GM19467 (cell line): ENCODE data around the gene LILRA6.
"Not testable (repeated sequence)": the region's sequence is repeated elsewhere in the genome, so short reads cannot be mapped to it uniquely, and the experiment has no call there.

Source experiments
- ATAC-seq: cut with Tn5 transposase; IDR thresholded peaks from one replicate; pipeline ENCODE4 v1.9.1; 2021; ENCODE audit warnings: mild to moderate bottlenecking, moderate library complexity; ENCODE audit not compliant: unreplicated experiment

LILRA6 gene

DNA sequence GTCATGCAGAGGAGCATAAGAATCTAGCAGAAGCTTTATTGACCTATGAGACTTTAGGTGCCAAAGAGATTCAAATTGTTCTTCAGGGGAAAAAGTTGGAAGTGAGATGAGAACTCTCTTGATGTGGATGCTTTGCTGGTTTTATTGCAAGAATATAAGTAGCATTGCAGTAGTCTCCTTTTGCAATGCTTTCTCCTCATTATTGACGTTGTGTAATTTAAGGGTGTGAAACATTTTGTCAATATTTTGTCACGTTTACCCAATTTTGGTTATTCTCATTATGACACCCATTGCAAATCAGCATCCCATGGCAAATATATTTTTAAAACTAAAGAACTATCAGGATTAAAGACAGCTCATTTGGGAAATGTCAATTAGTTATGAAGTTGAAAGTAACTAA lies 26.3 kb upstream of the LILRA6 start:
- no peak for ATAC-seq

DNA sequence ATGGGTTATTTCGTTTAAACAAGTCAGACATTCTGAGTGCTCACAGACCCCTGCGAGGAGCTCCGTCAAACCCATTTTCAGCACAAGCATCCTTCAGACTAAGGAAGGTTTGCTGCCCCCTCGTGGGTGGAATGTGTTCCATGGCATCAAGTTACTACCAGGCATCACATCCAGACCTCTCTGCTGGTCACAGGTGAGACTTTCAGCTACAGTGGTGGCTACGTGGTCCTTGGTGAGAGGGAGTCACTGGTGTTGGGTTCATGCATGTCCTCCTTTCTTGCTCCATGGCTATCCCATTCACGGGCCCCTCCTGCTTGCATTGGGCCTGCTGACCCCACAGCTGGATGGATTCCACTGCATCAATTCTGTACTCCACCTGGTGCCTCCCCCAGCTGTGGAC lies 23.5 kb upstream of the LILRA6 start:
- no peak for ATAC-seq

DNA sequence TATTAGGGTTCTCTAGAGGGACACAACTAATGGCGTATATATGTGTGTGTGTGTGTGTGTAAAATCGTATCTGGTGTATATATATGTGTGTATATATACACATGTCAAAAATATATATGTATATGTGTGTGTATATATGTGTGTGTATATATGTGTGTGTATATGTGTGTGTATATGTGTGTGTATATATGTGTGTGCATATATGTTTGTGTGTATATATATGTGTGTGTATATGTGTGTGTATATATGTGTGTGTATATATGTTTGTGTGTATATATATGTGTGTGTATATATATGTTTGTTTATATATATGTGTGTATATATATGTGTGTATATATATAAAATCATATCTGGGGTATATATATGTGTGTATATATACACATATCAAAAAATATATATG lies 19.9 kb upstream of the LILRA6 start:
- ATAC-seq = no peak

DNA sequence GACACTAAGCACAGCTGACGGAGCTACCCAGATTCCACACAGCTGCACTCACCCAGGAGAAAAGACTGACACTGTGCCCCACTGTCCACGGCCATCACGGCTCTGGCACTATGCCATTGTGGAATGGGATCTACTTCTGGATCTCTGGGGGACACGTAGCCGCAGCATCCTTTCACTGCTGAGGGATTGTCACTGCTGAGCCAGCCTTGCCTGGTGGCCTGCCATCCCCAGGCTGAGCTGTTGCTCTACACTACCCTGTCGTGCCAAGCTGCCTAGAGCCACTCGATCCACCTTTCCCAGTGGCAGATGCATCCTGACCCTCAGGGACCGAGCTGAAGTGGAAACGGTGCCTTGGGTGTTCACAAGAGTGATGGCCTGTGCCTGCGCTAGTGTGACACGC lies 19.5 kb upstream of the LILRA6 start:
- ATAC-seq = no peak

DNA sequence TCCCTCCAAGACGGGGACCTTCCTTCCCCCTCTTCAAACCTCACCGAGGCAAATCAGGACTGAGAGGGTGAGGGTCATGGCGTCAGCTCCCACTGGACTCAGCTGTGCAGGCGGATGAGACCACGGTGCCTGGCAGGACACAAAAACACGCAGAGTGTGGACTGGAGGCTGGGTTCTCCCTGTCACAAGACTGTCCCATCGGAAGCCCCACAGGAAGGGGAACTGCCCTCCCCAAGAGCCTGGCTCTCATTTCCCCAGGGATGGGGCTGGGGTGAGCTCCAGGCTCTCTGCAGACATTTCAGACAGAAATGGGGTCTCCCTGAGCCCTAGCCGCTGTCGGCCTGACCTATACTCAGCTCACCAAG lies 14.5 kb upstream of the LILRA6 start, which contains the start of gene LILRB5:
Gene LILRB5 (minus strand): TSS at position 158 of the 365 bp plus-strand sequence. CDS start 80 bp downstream, at position 78.
- ATAC-seq = no peak

DNA sequence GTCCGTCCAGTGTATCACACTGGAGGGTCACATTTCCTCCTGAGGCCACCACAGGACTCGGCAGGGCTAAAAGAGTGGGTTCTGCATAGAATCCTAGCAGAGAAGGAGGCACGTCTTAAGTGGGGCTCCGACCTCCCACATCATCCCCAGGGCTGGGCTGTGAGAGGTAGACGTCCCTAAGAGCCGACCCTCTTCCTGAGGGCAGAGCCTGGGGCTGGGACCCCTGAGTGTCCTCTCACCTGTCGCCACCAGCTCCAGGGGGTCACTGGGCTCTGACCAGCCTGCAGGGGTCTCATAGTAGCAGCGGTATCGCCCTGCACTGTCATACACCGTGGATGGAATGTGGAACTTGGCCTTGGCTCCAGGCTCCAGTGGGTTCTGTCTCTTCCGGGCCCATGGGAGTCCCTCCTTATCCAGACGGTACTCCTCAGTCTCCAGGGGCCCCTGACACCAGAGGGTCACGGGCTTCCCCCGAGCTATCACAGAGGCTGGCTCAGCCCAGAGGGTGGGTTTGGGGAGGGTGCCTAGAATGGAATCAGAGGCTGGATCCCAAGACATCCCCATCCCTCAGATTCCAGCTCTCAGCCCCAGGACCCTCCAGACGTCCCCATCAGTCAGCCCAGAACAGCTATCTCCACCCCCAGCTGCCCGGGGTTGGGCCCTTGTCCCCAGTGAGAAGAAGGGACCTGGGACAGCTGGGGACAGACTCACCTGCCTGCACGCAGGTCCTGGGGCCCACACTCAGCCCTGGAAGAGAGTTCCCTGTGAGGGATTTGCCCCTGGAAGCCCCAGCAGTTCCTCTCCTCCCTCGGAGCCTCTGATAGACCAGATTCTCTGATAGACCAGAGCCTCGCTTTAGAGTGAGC lies 13.9 kb upstream of the LILRA6 start:
- no peak for ATAC-seq

DNA sequence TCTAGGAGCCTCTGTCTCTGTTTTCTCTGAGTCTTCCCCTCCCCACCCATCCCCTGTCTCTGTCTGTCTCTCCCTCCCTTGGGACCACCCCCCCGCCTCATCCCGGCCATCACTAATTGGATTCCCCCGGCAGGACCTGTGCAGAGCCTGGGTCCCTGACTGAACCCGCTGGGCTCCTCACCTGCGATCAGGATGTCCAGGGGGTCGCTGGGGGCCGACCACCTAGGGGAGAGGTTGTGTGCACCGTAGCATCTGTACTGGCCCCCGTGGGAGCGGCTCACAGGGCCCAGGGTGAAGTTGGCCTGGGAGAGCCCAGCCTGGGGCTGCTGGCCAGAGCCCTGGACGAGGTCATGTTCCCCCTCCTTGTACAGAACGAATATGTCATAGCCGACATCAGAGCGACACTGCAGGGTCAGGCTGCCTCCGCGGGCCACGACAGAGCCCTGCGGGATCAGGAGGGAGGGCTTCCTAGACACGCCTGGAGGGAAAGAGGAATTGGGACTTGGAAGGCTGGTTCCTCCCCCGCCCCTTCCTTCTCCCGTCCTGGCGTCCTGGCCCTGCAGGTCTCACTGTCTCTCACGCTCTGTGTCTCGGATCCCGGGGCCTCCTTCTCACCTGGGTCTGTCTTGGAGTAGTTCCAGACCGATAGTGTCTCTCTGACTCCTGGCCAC lies 12.7 kb upstream of the LILRA6 start:
- ATAC-seq = no peak

DNA sequence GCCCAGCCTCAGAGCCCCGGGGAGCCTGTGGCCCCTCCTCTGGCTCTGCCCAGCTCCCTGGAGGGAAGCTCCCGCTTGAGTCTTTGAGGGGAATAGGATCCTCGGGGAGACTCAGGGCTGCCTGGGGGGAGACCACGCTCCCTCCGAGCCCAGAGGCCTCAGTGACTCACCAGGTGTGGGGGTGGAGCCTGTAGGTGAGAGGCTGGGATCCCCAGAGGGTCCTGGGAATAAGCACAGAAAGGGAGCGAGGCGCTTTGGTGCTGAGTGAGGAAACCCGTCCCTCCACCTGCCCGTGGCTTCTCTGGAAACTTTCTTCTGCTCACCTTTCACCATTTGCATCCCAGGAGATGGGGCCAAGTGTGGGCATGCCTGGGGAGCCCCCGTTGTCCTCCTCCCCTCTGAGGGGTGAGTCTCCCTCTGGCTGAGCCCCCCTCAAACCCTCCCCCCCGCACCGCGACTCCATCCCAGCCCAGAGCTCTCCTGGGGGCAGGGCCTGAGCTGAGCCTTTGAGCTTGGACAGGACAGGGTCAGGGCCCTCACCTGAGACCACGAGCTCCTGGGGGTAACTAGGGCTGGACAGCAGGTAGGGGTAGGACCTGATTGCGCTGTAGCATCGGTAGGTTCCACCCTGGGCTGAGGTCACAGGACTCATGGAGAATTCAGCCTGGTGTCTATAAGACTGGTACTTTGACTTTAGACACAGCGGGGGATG lies 11.8 kb upstream of the LILRA6 start:
- no peak for ATAC-seq

DNA sequence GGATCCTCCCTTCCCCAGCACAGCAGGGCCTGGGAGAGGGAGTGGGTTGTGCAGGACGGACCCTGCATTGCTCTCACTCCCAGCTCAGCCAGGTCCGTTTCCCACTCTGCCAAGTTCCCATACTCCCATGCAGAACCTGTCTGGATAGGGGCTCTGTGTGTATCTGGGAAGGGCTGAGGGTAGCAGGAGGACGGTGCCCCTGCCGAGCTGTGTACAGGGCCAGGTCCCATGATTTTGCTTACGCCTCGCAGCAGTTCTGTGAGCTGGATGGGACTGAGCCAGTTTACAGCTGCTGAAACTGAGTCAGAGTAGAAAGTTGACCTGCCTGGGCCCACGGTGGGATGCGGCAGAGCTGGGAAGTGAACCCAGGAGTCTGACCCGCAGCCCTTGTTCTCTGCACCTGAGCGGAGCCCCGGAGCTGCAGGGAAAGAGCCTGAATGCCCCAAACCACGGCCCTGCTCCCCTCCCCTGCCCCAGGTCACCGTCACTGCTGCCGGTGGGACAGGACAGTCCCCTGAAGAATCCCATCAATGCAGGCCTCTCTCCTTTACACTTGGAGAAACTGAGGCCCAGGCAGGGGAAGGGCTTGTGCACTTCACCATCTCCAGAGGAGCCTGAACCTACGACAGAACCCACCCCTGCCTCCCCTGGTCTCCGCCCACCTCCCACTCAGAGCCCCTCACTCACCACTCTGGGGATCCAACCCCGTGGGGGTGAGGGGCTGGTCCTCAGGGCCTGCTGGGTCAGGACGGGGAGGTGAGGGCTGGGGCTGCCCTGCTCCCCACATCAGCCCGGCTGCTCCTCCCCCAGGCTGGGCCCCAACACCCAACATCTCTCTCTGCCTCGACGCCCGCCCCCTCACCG lies 11.0 kb upstream of the LILRA6 start:
- no peak for ATAC-seq

DNA sequence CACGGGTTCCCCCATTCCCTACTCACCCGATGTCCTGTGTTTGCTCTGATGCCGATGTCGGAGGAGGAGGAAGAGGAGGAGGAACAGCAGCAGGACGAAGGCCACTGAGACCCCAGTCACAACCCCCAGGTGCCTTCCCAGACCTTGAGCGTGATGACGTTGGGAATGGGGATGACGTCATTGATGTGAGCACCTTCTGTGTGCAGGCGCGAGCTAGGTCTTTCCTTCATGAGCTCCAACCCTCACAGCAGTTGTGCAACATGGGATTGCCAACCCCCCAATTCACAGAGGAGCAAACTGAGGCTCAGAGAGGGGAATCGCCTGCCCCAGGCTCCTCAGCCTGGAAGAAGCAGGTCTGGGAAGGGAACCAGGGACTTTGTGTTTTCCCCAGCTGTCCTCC lies 10.3 kb upstream of the LILRA6 start:
- ATAC-seq = no peak

DNA sequence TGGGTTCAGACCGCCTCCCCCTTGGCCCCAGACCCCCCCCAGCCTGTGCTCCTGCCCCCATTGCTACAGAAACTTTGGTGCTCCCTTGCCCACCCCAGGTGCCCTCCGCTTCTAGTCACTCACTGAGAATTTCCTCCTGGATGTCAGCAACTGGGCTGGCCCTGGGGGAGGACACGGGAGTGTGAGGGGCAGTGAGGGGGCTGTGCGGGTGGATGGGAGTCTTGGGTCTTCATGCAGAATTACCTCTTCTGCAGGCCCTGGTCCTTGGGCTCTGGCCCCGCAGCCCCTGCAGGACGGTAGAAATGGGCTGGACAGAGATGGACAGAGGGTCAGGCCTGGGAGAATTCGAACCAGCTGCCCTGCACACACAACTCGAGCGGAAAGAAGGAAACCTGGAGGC lies 9.7 kb upstream of the LILRA6 start:
- no peak for ATAC-seq

DNA sequence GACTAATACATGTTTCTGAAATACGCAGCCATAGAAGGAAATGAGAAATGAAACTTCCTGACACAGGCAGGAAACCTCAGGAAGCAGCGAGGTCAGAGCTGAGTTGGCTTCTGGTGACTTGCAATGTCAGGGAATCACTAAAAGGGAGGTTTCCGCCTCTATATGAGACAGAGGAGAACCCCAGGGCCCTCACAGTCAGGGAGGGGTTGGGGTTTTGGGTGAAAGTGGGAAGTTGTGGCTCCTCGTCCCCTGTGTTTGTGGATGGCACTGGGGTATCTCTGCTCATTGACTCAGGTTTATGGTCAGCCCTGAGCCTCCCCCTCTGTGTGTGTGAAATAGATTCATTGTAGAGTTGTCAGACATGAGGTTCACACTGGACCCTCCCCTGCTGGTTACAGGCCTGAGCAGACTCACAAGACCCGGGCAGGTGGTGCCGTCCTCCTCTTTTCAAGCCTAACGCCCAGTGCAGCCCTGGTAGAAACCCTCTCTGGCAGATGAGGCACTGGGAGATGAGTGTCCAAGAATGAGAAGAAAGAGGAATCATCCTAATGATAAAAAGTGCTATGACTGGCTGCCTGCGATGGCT lies 5.5 kb upstream of the LILRA6 start:
- ATAC-seq = no peak

DNA sequence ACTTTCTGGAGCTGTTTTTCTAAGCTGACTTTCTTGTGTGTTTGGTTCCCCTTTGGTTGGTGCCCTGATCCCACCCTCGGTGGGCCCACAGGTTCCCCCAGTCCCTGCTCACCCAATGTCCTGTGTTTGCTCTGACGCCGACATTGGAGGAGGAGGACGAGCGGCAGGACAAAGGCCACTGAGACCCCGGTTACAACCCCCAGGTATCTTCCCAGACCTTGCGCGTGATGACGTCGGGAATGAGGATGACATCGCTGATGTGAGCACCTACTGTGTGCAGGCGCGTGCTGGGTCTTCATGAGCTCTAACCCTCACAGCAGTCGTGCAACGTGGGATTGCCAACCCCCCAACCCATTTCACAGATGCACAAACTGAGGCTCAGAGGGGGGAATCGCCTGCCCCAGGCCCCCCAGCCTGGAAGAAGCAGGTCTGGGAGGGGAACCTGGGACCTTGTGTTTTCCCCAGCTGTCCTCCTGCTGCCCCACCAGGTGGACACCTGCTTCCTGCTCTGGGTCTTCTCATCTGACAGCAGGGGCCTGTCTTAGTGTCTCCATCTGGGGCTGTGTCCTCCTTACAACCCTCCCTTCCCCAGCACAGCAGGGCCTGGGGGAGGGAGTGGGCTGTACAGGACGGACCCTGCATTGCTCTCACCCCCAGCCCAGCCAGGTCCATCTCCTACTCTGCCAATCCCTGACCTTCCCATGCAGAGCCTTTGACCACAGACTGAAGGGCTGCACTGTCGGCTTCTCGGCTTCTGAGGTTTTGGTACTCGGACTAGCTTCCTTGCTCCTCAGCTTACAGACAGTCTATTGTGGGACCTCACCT lies 4.7 kb upstream of the LILRA6 start:
- no peak for ATAC-seq

DNA sequence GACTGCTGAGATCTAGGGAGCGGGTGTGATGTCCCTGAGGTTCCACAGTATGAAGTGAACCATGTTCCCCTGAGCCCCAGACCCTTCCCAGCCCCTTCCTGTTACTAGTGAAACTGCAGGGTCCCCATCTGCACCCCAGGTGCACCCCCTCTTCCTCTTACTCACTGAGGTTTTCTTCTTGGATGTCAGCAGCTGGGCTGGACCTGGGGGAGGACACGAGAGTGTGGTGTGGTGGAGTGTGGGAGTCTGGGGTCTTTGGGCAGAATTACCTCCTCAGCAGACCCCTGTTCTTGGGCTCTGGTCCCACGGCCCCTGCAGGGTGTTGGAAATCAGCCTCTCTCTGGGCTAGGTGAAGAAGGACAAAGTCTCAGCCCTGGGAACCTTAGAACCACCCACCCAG lies 3.3 kb upstream of the LILRA6 start:
- ATAC-seq = no peak

DNA sequence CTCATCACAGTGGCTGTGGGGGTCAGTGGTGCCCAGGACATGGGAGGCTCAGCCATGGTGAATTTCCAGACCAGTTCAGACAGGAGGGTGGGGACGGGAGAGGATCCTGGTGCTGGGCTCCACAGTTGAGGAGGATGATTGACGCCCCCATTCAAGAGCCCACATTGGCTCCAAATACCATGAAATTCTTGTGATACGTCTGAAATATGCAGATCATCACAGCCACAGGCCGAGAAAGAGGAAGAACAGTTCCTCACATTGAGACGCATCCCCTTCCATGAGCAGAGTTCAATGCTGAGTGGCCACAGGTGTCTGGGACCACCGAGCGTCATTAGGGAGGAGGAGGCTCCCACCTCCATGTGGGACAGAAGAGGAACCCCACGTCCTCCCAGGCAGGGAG lies 1.2 kb upstream of the LILRA6 start:
- ATAC-seq = not testable (repeated sequence)

DNA sequence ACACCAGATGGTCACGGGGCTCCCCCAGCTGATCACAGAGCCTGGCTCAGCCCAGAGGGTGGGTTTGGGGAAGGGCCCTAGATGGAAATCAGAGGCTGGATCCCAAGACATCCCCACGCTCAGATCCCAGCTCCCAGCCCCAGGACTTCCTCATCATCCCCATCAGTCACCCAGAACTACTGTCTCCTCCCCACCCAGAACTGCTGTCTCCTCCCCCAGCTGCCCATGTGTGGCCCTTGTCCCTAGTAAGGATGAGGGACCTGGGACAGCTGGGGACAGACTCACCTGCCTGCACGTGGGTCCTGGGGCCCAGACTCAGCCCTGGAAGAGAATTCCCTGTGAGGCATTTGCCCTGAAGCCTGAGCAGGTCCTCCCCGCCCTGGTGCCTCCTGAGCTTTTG lies 356 bp downstream of the LILRA6 start:
- not testable (repeated sequence) for ATAC-seq

DNA sequence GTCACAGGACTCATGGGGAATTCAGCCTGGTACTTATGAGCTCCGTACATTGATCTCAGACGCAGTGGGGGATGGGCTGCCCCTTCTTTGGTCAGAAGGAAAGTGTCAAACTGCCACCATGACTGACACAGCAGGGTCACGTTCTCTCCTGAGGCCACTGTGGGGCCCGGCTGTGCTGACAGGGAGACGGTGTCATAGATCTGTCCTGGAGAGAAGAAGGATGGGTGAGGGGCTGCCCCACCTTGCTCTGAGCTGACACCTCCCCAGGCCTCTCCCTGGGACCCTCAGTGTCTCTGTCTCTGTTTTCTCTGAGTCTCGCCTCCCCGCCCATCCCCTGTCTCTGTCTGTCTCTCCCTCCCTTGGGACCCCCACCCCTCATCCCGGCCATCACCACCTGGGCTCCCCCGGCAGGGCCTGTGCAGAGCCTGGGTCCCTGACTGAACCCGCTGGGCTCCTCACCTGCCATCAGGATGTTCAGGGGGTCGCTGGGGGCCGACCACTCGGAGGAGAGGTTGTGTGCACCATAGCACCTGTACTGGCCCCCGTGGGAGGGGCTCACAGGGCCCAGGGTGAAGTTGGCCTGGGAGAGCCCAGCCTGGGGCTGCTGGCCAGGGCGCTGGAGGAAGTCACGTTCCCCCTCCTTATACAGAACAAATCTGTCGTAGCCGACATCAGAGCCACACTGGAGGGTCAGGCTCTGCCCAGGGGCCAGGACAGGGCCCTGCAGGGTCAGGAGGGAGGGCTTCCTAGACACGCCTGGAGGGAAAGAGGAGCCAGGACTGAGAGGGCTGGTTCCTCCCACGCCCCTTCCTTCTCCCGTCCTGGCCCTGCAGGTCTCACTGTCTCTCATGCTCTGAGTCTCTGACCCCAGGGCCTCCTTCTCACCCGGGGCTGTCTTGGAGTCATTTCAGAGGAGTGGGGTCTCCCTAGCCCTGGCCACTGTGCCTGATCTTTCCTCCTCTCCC lies 1.9 kb downstream of the LILRA6 start:
- not testable (repeated sequence) for ATAC-seq
